GM21737 (cell line): ENCODE data around the gene PCBD1.
"Not testable (repeated sequence)": the region's sequence is repeated elsewhere in the genome, so short reads cannot be mapped to it uniquely, and the experiment has no call there.

ENCODE experiments used
- ATAC-seq: cut with Tn5 transposase; IDR thresholded peaks from one replicate; pipeline ENCODE4 v1.9.1; 2021; ENCODE audit warnings: mild to moderate bottlenecking, moderate library complexity; ENCODE audit not compliant: unreplicated experiment

Gene PCBD1

DNA sequence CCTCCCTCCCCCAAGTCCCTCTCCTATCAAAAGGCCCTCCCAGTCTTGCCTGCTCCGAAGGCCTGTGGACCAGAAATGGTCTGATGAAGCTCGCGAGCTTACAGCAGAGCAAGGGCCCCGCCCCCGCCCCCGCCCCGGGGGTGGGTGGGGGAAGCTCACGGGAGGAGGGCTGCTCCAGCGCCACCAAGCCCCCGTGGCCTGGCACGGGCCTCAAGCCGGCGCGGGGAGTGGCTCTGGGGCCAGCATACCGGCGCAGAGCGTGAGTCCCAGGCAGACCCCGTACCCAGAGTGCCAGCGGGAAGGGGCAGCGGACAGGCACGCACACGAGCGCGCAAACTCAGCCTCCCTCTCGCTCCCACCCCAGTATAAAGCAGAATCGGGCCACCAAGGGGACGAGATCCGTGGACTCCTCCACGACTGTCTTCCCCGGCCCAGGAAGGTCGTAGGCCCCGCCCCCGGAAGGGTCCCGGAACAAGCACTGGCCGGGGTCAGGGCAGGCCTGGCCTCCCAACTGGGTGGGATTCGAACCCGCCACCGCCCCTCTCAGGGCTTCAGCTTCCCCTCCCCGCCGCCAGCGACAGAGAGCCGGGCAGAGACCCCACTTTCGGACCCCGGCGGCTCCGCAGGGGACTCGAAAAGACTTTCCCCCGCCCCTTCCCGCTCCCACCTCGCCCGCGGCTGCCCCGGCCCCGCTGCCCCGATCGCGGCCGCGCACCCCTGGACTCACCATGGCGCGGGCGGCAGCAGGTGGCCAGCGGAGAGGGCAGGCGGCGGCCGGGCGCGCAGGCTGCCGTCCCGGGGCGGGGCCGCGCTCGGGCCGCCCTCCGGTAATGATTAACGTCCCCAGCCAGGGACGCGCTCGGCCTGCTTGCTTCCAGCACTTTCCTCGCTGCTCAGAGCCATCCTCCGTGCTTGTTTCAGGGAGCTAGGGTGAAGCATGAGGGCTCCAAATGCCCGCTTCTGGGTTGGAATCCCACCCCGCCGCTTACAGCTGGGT is at the start of gene PCBD1:
TSS of gene PCBD1 (minus strand) at position 762 of the 997 bp plus-strand sequence. CDS start at position 730, 32 bp downstream.
- peak; percentile 60 for ATAC-seq

DNA sequence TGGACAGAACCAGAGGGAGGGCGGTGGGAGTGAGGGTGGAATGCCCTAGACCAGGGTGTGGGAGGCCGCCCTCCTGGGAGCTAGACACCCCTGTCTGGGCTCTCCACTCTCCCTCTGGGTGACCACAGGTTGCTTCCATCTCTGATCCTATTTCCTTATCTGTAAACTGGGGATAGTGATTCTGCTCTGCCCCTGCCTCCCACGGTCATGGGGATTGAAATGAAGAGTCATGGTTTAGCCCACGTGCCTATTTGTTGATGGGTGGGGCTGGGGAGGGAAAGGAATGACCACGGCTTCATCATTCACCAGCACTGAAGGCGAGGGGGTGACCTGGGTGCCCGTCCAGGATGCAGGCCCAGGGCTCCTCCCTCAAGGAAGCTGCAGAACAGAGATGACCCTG is 49.3 kb upstream of the PCBD1 start:
- no peak for ATAC-seq

DNA sequence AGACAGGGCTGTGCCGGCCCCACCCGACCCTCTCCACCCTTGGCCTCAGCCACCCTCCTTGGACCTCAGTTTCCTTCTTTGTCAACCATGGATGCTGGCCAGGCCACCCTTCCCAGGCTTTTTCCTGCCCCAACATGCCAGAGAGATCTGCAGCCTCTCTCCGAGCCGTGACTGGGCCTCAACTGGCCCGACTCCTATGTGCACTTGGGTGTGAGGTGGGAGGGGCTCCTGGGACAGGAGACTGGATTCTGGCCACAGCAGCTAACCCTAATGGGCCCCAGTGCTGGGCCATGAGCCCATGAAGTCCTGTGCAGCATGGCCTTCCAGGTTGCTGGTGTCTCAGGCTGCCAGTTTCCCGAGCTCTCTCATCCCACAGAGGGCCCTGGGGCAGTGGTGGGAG is 47.7 kb upstream of the PCBD1 start:
- no peak for ATAC-seq

DNA sequence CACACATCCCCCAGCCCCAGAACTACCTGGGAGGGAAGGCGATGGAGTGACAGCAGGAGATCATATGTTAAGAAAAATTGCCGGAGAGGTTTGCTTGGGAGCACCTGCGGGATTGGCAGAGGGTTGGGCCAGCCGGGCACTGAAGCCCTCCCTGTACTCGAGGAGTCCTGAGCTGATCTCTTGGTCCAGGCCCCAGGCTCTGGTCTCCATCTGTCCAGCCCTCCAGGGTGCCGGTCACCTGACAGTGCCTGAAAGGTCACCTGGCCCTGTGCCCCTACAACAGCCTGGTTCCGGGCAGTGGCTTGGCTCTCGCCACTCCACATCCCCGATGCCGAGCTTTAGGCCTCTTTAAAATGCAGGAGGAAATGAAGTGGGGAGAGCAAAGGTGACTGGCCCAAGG is 47.3 kb upstream of the PCBD1 start:
- no peak for ATAC-seq

DNA sequence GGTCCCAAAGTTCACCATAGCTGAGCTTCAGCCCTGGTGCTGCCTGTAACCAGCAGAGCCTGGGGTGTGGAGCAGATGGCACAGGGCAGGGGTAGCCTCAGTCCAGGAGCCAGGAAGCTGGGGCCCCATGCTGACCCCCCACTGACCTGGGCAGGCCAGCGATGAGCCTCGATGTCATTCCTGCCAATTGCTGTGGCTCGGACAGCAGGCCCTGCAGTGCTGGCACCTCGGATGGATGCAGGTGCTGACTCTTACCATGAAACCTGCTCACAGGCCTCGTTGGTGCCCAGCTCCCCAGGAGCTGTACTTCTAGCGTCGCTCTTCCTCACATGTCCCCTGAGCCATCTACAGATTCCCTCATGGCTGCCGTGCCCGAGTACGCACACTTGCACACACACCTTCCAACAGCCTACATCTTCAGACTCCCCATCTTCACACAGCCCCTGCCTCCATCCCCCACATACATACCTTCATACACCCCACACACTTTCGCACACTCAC is 46.8 kb upstream of the PCBD1 start:
- ATAC-seq = no peak

DNA sequence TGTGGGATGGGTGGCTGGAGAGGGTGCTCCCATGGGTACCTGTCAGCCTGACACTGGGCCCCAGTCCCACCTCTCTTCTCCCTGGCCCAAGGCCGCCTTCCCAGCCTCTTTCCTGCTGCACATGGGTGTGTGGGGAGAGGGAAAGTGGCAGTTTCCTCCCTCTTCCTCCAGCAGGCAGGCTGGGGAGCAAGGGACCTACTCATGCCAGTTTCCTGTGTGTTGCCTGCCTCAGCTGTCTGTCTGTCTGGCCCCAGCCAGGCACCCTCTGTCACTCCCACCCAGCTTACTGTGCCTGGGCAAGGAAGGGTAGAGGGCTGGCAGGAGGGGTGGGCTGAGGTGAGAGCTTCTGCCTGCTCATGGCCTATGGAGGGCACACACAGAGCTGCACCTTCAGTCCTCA is 46.3 kb upstream of the PCBD1 start:
- no peak for ATAC-seq

DNA sequence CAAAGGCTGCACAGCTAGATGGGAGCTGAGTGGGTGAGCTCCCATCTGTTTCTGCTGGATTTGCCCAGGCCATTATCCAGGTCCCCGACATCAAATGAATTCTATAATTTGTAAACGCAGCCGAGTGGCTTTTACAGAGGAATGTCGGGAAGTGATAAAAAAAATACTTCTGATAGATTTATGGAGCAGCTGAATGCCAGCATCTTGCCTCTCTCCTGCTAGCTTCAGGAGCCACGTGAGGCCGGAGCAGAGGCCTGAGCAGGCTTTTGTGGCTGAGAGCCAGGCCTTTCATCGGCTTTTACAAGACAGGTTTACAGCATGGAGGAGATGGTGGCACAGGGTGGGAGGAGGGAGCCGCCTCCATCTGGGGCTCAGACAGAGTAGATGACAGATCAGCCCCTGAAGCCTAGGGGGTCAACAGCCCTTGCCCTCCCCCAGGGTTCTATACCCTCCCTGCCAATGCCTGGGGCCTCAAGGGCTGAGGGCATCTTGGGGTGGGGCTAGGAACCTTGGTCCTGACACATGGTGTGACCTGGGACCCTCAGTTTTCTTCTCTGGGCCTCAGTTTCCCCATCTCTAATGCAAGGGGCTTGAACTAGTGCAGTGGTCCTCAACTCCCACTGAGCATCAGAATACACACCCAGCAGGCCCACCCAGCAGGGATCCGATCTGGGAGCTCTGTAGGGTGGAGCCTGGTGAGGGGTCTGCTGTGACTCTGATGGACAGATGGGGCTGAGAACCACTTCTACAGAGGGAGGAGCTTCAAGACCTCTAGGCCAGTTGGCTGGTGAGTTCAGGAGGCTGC is 44.2 kb upstream of the PCBD1 start:
- no peak for ATAC-seq

DNA sequence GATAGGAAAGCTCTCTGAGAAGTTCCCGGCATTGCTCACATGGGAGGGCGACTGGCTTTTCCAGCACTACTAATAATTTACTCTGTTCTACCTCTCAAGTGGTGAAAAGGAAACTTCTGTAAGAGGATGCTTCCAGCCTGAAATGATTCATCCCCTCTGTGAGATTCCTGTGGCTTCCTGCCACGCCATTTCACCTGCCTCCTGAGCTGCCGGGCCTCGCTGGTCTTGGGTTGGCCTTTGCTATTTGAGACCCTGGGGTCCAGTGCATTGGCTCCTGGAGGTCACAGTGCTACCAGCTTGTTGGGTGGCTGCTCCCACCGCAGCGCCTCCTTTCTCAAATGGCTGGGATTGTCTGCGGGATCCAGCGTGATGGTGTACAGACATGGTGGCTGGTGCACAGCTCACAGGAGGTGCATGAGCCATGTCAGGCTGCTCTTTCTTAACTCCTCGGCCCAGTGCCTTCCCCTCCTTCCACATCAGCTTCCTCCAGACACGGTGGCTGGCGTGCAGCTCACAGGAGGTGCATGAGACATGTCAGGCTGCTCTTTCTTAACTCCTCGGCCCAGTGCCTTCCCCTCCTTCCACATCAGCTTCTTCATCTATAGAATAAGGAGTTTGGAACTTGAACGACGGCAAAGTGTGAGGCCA is 42.9 kb upstream of the PCBD1 start:
- ATAC-seq = no peak

DNA sequence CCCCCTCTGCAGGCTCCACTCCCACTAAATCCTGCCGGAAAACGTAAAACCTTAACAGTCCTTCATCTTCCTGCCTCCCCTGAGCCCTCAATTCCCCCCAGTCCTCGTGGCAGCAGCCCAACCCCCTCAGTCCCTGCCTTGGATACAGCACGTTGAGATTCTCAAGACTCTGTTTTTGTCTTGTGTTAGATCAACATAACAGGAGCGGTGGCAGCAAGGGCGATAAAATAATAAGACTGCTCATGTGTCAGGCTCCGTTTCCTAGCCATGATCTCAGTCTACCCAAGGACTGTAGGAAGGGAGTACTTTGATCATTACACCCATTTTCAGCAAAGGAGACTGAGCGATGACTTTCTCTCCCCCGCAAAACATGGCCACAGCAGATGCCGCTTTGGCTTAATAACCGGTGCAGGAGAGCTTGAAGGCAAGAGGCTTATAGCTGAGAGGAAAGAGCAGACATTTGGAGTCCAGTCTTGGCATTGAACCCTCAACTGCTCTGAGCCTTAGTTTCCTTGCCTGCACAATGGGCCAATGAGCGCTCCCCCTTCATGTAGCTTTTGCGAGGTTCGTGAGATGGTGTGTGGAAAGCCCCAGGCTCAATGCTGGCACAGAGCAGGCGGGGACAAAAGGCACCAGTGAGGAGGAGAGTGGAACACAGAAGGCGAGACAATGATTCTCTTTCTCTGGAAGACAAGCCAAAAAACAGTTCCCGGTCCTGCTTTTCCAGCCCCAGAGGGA is 42.1 kb upstream of the PCBD1 start:
- no peak for ATAC-seq

DNA sequence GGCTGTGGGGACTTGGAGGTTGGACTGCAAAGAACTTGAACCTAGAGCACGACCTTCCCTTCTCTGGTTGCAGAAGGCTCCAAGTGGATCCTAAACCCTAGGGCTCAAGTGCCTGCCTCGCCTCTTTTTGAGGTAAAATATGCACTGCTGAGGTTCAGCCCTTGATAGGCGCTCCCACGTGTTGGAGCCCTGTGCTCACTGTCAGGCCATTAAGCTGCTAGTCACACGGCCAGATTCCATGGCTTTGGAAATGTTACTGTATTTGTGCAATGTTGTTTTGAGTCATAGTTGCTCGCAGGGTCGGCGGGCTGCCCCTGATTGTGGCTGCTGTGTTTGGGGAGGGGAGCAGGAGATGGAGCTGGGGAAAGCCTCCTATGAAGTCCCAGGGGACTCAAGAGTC is 39.8 kb upstream of the PCBD1 start:
- no peak for ATAC-seq

DNA sequence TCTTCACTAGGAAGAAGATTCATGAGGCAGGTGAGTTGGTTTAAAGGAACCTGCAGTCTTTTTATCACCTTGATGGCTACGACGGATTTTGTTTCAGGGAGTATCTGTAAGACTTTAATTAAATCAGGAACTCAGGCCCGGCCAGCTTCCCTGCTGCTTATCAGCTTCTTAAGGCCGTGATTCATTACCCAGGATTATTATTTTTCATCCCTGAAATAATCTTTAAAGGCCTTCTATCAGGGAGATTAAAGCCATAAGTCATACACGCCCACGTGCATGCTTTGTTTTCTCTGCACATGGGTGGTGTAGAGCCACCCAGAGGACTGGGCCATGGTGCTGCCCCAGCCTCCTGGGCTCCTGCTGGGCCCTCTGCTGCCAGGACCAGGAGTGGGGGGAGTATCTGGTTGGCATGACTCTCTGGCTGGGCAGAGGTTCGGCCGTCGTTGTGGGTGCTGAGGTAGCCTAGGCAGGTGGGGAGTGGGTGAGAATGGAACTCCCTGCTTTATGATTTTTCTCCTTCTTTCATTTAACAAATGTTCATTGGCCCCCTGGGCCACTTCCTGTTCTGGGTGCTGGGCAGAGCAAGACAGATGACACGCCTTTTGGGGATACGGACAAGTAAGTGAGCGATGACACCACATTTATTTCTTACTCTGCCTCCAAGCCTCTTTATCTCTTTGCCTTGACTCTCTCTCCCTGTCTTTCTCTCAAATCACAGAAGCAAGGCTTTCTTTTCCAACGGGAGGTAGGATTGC is 39.0 kb upstream of the PCBD1 start:
- no peak for ATAC-seq

DNA sequence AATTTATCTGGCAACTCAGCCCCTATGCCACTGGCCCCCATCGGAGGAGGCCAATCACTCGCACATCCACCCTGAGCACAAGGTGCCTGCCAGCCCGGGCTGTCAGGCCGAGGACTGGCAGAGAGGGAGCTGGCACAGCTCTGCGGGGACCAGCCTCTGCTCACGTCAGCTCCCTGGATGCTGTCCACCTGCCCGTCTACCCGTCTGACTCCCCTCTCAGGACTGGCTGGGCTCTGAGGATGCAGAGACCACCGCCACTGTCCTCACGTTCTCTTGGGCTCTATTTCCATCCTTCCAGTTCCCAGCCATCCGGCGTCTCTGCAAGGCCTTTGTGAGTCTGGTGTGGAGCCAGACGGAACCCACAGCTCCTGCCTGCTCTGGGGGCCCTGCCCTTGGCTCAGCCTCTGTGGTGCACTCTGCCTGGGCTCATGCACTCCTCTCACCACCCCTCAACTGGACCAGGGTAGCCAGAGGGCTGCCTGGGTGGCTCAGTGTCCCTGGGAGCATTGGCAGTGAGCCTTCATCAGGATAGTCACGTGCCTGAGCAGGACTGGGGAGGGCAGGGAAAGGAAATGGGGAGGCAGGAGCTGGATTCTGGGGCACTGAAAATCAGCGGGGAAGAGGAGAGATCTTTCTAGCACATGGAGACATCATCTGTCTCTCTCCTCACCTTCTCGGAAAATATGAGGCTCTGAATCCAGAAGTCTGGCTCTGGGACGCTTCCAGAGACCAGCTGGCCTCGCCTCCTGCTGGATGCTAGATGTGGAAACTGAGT is 38.0 kb upstream of the PCBD1 start:
- ATAC-seq = no peak

DNA sequence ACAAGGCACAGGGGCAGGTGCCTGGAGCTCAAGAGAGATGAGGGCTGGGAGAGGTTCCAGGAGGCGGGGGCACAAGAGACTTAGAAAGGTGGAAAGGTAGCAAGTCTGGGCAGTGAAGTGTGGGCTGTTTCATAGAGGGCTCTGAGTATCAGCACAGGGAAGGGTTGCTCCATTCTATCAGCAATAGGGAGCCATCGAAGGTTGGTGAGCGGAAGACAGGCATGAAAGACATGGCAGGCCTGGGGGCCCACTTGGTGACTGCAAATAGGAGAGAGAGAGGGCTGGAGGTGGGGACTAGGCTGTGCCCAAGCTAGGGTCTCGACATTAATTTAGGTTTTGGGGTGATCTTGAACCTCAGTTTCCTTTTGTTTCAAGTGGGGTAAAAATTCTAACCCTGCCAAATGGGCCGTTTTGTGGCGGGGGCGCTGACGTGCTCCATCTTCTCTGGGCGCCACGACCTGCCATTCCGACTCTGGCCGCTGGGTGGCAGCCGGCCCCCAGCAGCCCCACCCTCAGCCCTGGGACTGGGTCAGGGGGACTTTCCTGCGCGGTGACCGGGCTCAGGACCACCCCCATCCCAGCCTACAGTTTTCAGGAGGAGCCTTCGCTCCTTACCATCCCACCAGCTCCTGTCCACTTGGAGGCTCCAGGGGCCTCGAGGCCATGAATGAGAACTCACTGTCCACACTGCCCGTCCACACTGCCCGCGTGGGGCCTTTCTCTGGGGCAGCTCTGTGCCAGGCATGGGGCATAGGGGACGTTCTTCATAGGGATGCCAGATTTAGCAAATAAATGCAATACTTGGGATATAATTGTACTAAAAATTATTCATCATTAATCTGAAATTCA is 37.2 kb upstream of the PCBD1 start:
- no peak for ATAC-seq

DNA sequence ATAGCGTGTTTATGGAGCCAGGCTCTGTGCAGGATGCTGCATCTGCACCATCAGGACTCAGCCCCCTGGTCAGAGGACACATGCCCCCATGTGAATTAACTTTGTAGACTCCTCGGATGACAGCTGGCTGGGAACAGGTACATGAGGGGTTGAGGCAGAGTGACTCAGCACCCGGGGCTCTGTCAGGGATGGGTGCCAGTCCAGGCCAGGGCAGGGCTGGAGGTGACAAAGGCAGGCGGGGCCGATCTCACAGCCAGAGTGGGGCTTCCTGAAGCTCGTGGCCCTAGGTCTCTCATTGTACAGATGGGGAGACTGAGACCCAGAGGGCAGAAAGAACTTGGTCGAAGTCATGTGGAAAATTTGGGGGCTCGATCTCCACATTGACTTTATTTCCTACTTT is 35.3 kb upstream of the PCBD1 start:
- no peak for ATAC-seq

DNA sequence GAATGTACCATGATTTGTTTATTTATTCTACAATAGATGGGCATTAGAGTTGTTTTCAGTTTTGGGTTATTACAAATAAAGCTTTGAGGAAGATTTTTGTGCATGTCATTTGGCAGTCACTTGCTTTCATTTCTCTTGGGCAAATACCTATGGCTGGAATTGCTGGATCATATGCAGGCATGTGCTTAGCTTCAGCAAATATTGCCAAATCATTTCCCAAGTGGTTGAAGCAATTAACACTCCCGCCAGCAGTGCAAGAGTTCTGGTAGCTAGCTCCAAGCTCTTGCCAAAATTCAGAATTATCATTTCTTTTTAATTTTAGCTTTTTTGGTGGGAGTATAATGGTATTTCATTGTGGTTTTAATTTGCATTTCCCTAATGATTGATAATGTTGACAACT is 32.9 kb upstream of the PCBD1 start:
- ATAC-seq = no peak

DNA sequence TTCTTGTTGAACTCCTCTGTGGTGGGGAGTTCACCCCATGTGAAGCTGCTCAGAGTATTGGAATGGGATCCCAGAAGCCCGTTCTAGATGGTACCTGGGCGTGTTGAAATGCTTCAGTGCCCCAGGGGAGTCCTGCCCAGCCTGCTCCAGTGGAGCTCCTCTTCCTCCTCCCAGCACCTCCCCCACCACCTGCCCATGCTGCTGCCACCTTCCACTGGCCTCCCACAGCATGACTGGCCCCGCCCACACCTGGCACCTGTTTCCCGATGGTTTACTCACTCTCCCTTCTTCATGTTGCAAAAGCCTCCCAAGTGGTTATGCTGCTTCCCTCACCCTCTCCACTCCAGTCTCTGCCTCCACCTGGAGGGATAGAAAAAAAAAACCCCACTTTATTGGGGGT is 32.2 kb upstream of the PCBD1 start:
- ATAC-seq = no peak

DNA sequence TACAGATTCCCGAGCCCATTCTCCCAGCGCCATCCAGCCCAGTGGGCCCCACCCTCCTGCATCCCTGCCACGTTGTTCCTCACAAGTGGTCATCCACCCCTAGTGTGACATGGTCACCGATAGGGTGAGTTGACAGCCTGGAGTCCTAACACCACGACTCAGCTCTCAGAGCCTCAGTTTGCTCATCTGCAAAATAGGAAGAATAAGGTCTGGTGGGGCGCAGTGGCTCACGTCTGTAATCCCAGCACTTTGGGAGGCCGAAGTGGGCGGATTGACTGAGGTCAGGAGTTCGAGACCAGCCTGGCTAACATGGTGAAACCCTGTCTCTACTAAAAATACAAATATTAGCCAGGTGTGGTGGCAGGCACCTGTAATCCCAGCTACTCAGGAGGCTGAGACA is 31.5 kb upstream of the PCBD1 start:
- ATAC-seq = not testable (repeated sequence)
